Measurements from ENCODE around the gene PRMT1. TPM values are rescaled to one million over a fixed set of nuclear protein-coding genes. Genes with fewer than 3 reads are reported as not detected.

PRMT1 gene
- total and polyA plus RNA-seq, 2 of the 13 experiments (the other 11 are each of a cell fraction or from before 2014, with no cell fraction given) = 324 to 374 TPM

DNA sequence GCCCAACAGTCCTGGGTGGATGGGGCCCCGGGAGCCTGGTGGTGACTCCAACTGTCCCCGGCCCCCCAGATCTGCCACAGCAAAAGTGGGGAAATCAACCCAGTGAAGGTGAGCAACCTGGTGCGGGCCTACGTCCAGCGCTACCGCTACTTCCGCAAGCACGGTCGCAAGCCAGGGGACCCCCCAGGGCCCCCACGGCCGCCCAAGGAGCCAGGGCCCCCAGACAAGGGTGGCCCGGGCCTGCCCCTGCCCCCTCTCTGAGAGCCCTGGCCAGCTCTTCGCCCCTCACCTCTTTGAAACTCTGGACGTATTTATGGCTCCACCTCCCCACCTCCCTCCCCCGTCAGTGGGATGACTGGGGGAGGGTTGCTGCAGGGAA, 18.9 kb upstream of the PRMT1 start:
- H3K27ac ChIP-seq (ENCODE audit: extremely low read length, insufficient read depth, low read length) = no peak overlapping the region
- H3K79me2 ChIP-seq (ENCODE audit: insufficient read depth, low read length) = no peaks in the 10 kb centered on the region
- ATAC-seq (no peak), DNase-seq (ENCODE audit: low spot score) (no peak), FAIRE-seq (no peak)
- WGBS (ENCODE audit: low lambda C conversion rate) = 100% methylated on average over 3 of the region's 15 CpGs
- no peak overlapping the region for H3K4me3 ChIP-seq (replicated peaks in 1 of 3; ENCODE audit: insufficient read depth in 1 of 3, low read depth in 2 of 3, low read length in 3 of 3)
- no peak overlapping the region for H3K4me2 ChIP-seq (ENCODE audit: low read depth, low read length)
- H3K36me3 ChIP-seq (replicated peaks in 1 of 2; ENCODE audit: control insufficient read depth in 1 of 2, insufficient read depth in 2 of 2, low read length in 2 of 2) = peaks cover 30 to 82% of the 10 kb centered on the region in 2 experiments
- H3K9me3 ChIP-seq (ENCODE audit: low read length) = no peaks in the 10 kb centered on the region
- H4K20me1 ChIP-seq (ENCODE audit: insufficient read depth, low read length) = no peaks in the 10 kb centered on the region
- no peak overlapping the region for H3K9ac ChIP-seq (ENCODE audit: insufficient read depth, low read depth, low read length)
- intact Hi-C loops (cut with micrococcal nuclease; ENCODE audit: unreplicated experiment) (no loop called here), in situ Hi-C loops (cut with HindIII; ENCODE audit: extremely low pct_ligation_motif_present, low pct_unique_long_range_greater_than_20kb) (no loop called here)
- CTCF ChIA-PET (ENCODE audit: low intra/inter-chr PET ratio, low total read pairs) = no interaction called here
- H3K4me1 ChIP-seq (ENCODE audit: insufficient read depth, low read length) = peaks cover 15% of the 10 kb centered on the region
- POLR2A ChIA-PET = interaction anchor here (1.1 to 2.1 kb wide), 3 partner anchors 11 to 18 kb away, joined by 3 to 7 read pairs (median 3); partner anchors contain the start of gene SCAF1
- H3K27me3 ChIP-seq (ENCODE audit: control insufficient read depth in 1 of 2, insufficient read depth in 2 of 2, low read length in 2 of 2) = no peaks in the 10 kb centered on the region
- no peak for TF ChIP-seq ZNF337 (CRISPR knock-in tag; IDR thresholded peaks at IDR 0.05; ENCODE audit: borderline replicate concordance, low read depth)
- TF ChIP-seq, protein P1, sequence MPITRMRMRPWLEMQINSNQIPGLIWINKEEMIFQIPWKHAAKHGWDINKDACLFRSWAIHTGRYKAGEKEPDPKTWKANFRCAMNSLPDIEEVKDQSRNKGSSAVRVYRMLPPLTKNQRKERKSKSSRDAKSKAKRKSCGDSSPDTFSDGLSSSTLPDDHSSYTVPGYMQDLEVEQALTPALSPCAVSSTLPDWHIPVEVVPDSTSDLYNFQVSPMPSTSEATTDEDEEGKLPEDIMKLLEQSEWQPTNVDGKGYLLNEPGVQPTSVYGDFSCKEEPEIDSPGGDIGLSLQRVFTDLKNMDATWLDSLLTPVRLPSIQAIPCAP (CRISPR knock-in tag; IDR thresholded peaks at IDR 0.05; ENCODE audit: low read depth) = no peak
- TF ChIP-seq RBFOX2 (IDR thresholded peaks at IDR 0.05; ENCODE audit: low read depth, low read length) = peak; percentile 28; the same call in 1 of the 2 replicates
- TF ChIP-seq, protein P2, sequence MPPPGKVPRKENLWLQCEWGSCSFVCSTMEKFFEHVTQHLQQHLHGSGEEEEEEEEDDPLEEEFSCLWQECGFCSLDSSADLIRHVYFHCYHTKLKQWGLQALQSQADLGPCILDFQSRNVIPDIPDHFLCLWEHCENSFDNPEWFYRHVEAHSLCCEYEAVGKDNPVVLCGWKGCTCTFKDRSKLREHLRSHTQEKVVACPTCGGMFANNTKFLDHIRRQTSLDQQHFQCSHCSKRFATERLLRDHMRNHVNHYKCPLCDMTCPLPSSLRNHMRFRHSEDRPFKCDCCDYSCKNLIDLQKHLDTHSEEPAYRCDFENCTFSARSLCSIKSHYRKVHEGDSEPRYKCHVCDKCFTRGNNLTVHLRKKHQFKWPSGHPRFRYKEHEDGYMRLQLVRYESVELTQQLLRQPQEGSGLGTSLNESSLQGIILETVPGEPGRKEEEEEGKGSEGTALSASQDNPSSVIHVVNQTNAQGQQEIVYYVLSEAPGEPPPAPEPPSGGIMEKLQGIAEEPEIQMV (CRISPR knock-in tag; IDR thresholded peaks at IDR 0.05; ENCODE audit: low read depth) = no peak
- TF ChIP-seq, protein P3, sequence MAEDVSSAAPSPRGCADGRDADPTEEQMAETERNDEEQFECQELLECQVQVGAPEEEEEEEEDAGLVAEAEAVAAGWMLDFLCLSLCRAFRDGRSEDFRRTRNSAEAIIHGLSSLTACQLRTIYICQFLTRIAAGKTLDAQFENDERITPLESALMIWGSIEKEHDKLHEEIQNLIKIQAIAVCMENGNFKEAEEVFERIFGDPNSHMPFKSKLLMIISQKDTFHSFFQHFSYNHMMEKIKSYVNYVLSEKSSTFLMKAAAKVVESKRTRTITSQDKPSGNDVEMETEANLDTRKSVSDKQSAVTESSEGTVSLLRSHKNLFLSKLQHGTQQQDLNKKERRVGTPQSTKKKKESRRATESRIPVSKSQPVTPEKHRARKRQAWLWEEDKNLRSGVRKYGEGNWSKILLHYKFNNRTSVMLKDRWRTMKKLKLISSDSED (CRISPR knock-in tag; IDR thresholded peaks at IDR 0.05) = no peak
- TF ChIP-seq ZNF558 (CRISPR knock-in tag; IDR thresholded peaks at IDR 0.05; ENCODE audit: borderline replicate concordance) = no peak
- no peak for TF ChIP-seq RFX1 (IDR thresholded peaks at IDR 0.05)
- no TSS peak for BruUV-seq (replicated peaks)
- H2AFZ ChIP-seq (ENCODE audit: low read length) = no peak overlapping the region

All from HepG2 (cell line).